ENCODE results near the gene RCAN1. TPM values are rescaled to one million over a fixed set of nuclear protein-coding genes. Genes with fewer than 3 reads are reported as not detected.

The RCAN1 gene
- total and polyA plus RNA-seq, 9 of the 15 experiments (the other 6 are each of a cell fraction or from before 2014, with no cell fraction given), result 4.4 to 16.5 (median 12.3) TPM

GRCh38 chr21:34560021-34560420, 54.9 kb downstream of the RCAN1 start:
- no peaks in the 10 kb centered on the region for H3K79me2 ChIP-seq (ENCODE audit: control insufficient read depth, insufficient read depth, low read length)
- DNase-seq (ENCODE audit: extremely low read depth in 1 of 4, low spot score in 3 of 4) (no peak), FAIRE-seq (no peak), ATAC-seq (no peak)
- no peaks in the 10 kb centered on the region; the same call in 1 of the 2 replicates for H3K9me3 ChIP-seq (replicated peaks; ENCODE audit: control insufficient read depth, insufficient read depth, low read depth, low read length)
- BruUV-seq (replicated peaks), result no TSS peak
- H2AFZ ChIP-seq (ENCODE audit: low read depth, low read length), result no peak overlapping the region
- H3K27ac ChIP-seq (ENCODE audit: extremely low read depth, low read depth, low read length), result no peak overlapping the region
- H3K9ac ChIP-seq (ENCODE audit: insufficient read depth in 1 of 2, low read depth in 2 of 2, low read length in 2 of 2), result no peak overlapping the region
- in situ Hi-C loops (cut with MboI), result no loop called here
- 7% methylated on average over 5 of the region's 5 CpGs for WGBS (ENCODE audit: insufficient coverage, low coverage, missing lambda C conversion rate)
- H3K4me3 ChIP-seq, result no peak overlapping the region
- ChIA-PET POLR2A (interaction anchor here (0.7 kb wide), 1 partner anchor 9 kb away, joined by 3 read pairs; no protein-coding TSS in a partner anchor), CTCF (ENCODE audit: low intra/inter-chr PET ratio) (no interaction called here)
- H3K4me2 ChIP-seq (ENCODE audit: insufficient read depth, low read length), result no peak overlapping the region
- H3K4me1 ChIP-seq (replicated peaks in 1 of 2; ENCODE audit: control insufficient read depth in 2 of 2, insufficient read depth in 2 of 2, low read length in 2 of 2), result no peaks in the 10 kb centered on the region
- no peaks in the 10 kb centered on the region for H3K36me3 ChIP-seq (ENCODE audit: control insufficient read depth, insufficient read depth, low read length)
- no peaks in the 10 kb centered on the region for H4K20me1 ChIP-seq (replicated peaks; ENCODE audit: control insufficient read depth, insufficient read depth, low read length)
- peaks cover 0 to 4% of the 10 kb centered on the region in 2 experiments; a peak in 2 of 5 replicates for H3K27me3 ChIP-seq (ENCODE audit: control insufficient read depth in 2 of 2, insufficient read depth in 2 of 2, low read length in 2 of 2)
- intact Hi-C loops (cut with micrococcal nuclease), result no loop called here
- H3K9me1 ChIP-seq (ENCODE audit: control insufficient read depth, insufficient read depth, low read length), result no peaks in the 10 kb centered on the region
- TF ChIP-seq FOXO4 (CRISPR knock-in tag; IDR thresholded peaks at IDR 0.05) (no peak), EWSR1 (IDR thresholded peaks at IDR 0.05; ENCODE audit: borderline replicate concordance, low read depth, partially characterized antibody) (no peak), DMBX1 (CRISPR knock-in tag; IDR thresholded peaks at IDR 0.05; ENCODE audit: borderline replicate concordance) (no peak), MEF2D (tag; conservative IDR thresholded peaks at IDR 0.05; ENCODE audit: low read depth) (no peak), GTF2B (IDR thresholded peaks at IDR 0.05; ENCODE audit: extremely low read depth, insufficient read length) (no peak), RBM17 (IDR thresholded peaks at IDR 0.05; ENCODE audit: borderline replicate concordance, low read depth, low read length) (no peak), HNRNPK (IDR thresholded peaks at IDR 0.05; ENCODE audit: low read depth, low read length, poor library complexity, severe bottlenecking) (no peak), ZNF444 (CRISPR knock-in tag; IDR thresholded peaks at IDR 0.05) (no peak), FUS (optimal IDR thresholded peaks at IDR 0.05; ENCODE audit: low read depth, low read length) (no peak)
